ENCODE measurements around the gene NECTIN2.
"Not testable (repeated sequence)": the region's sequence is repeated elsewhere in the genome, so short reads cannot be mapped to it uniquely, and the experiment has no call there.

Gene NECTIN2

GRCh38 chr19:44820648-44821609 is 25.2 kb upstream of the NECTIN2 start:
- in situ Hi-C loops (cut with HindIII; ENCODE audit: low pct_ligation_motif_present, low sequenced_read_pairs) = no loop called here

GRCh38 chr19:44822177-44822576 is 23.9 kb upstream of the NECTIN2 start:
- no peak for DNase-seq
- Histone ChIP-seq H3K27me3 (replicated peaks) (peaks cover 9% of the 10 kb centered on the region), H3K4me3 (ENCODE audit: low read depth, low read length) (no peak overlapping the region), H3K27ac (no peak overlapping the region), H3K36me3 (replicated peaks) (no peaks in the 10 kb centered on the region)
- in situ Hi-C loops (cut with HindIII; ENCODE audit: low pct_ligation_motif_present, low sequenced_read_pairs) = no loop called here
- TF ChIP-seq, protein P1, sequence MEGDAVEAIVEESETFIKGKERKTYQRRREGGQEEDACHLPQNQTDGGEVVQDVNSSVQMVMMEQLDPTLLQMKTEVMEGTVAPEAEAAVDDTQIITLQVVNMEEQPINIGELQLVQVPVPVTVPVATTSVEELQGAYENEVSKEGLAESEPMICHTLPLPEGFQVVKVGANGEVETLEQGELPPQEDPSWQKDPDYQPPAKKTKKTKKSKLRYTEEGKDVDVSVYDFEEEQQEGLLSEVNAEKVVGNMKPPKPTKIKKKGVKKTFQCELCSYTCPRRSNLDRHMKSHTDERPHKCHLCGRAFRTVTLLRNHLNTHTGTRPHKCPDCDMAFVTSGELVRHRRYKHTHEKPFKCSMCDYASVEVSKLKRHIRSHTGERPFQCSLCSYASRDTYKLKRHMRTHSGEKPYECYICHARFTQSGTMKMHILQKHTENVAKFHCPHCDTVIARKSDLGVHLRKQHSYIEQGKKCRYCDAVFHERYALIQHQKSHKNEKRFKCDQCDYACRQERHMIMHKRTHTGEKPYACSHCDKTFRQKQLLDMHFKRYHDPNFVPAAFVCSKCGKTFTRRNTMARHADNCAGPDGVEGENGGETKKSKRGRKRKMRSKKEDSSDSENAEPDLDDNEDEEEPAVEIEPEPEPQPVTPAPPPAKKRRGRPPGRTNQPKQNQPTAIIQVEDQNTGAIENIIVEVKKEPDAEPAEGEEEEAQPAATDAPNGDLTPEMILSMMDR (IDR thresholded peaks at IDR 0.05; ENCODE audit: low read depth, low read length, missing control alignments) = no peak

More at GRCh38 chr19:44820648-44821609, 25.2 kb upstream of the NECTIN2 start:
- Histone ChIP-seq H3K4me3 (ENCODE audit: low read depth, low read length) (no peak overlapping the region), H3K27ac (no peak overlapping the region), H3K36me3 (replicated peaks) (no peaks in the 10 kb centered on the region), H3K27me3 (replicated peaks) (peaks cover 9% of the 10 kb centered on the region)
- DNase-seq = peak; percentile 20
- TF ChIP-seq, protein P1 (IDR thresholded peaks at IDR 0.05; ENCODE audit: low read depth, low read length, missing control alignments) = no peak

- DNase-seq = no peak
- Histone ChIP-seq H3K36me3 (replicated peaks) (no peaks in the 10 kb centered on the region), H3K4me3 (ENCODE audit: low read depth, low read length) (no peak overlapping the region), H3K27ac (no peak overlapping the region), H3K27me3 (replicated peaks) (peaks cover 9% of the 10 kb centered on the region)
- TF ChIP-seq, protein P1 (IDR thresholded peaks at IDR 0.05; ENCODE audit: low read depth, low read length, missing control alignments) = no peak
- in situ Hi-C loops (cut with HindIII; ENCODE audit: low pct_ligation_motif_present, low sequenced_read_pairs) = no loop called here
Observed at GRCh38 chr19:44822670-44823372, 23.3 kb upstream of the NECTIN2 start.

GRCh38 chr19:44823373-44823698 is 22.8 kb upstream of the NECTIN2 start:
- TF ChIP-seq, protein P1 (IDR thresholded peaks at IDR 0.05; ENCODE audit: low read depth, low read length, missing control alignments) = no peak
- Histone ChIP-seq H3K27ac (no peak overlapping the region), H3K36me3 (replicated peaks) (no peaks in the 10 kb centered on the region), H3K4me3 (ENCODE audit: low read depth, low read length) (no peak overlapping the region), H3K27me3 (replicated peaks) (peaks cover 9% of the 10 kb centered on the region)
- DNase-seq = no peak
- in situ Hi-C loops (cut with HindIII; ENCODE audit: low pct_ligation_motif_present, low sequenced_read_pairs) = no loop called here

GRCh38 chr19:44824761-44825160 is 21.3 kb upstream of the NECTIN2 start:
- TF ChIP-seq, protein P1 (IDR thresholded peaks at IDR 0.05; ENCODE audit: low read depth, low read length, missing control alignments) = no peak
- H3K27me3 ChIP-seq (replicated peaks) = peaks cover 9% of the 10 kb centered on the region
- no peak for DNase-seq
- no peak overlapping the region for H3K27ac ChIP-seq
- in situ Hi-C loops (cut with HindIII; ENCODE audit: low pct_ligation_motif_present, low sequenced_read_pairs) = no loop called here
- no peaks in the 10 kb centered on the region for H3K36me3 ChIP-seq (replicated peaks)
- no peak overlapping the region for H3K4me3 ChIP-seq (ENCODE audit: low read depth, low read length)

DNA sequence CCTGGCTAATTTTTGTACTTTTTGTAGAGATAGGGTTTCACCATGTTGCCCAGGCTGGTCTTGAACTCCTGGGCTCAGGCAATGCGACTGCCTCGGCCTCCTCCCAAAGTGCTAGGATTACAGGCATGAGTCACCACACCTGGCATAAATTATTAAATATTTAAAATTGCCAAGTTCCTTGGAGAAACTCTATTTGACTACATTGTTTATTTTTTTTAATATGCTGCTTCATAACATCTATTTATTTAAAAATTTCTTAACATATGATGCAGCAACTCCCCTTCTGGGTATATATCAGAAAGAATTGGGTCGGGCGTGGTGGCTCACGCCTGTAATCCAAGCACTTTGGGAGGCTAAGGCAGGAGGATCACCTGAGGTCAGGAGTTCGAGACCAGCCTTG is 13.2 kb upstream of the NECTIN2 start:
- H3K36me3 ChIP-seq (replicated peaks); H3K27ac ChIP-seq; H3K27me3 ChIP-seq (replicated peaks); DNase-seq; in situ Hi-C loops (cut with HindIII; ENCODE audit: low pct_ligation_motif_present, low sequenced_read_pairs); H3K4me3 ChIP-seq (ENCODE audit: low read depth, low read length): not testable (repeated sequence)

GRCh38 chr19:44834399-44834798 is 11.7 kb upstream of the NECTIN2 start:
- H3K36me3 ChIP-seq (replicated peaks); H3K4me3 ChIP-seq (ENCODE audit: low read depth, low read length); H3K27me3 ChIP-seq (replicated peaks); in situ Hi-C loops (cut with HindIII; ENCODE audit: low pct_ligation_motif_present, low sequenced_read_pairs); H3K27ac ChIP-seq; DNase-seq: not testable (repeated sequence)
